GM10847 (cell line): ENCODE measurements around the gene XCL2.

Experiments
- POLR2A ChIP-seq: IDR thresholded peaks from 2 replicates; pipeline ENCODE4 v1.6.1; 2011; ENCODE audit not compliant: insufficient read length; ENCODE audit errors: extremely low read depth

Gene XCL2

GRCh38 chr1:168514455-168514854 lies 29.3 kb downstream of the XCL2 start:
- no peak for TF ChIP-seq POLR2A

- no peak for TF ChIP-seq POLR2A
Measured at GRCh38 chr1:168513656-168514404, 30.0 kb downstream of the XCL2 start.

- no peak for TF ChIP-seq POLR2A
Measured at GRCh38 chr1:168512864-168513595, 30.8 kb downstream of the XCL2 start.

GRCh38 chr1:168509875-168510791 lies 33.7 kb downstream of the XCL2 start:
- no peak for TF ChIP-seq POLR2A

- TF ChIP-seq POLR2A: no peak
Measured at GRCh38 chr1:168509210-168509609, 34.6 kb downstream of the XCL2 start.

GRCh38 chr1:168507828-168508227 lies 36.0 kb downstream of the XCL2 start:
- TF ChIP-seq POLR2A: no peak

GRCh38 chr1:168507231-168507630 lies 36.6 kb downstream of the XCL2 start:
- no peak for TF ChIP-seq POLR2A

GRCh38 chr1:168506204-168506819 lies 37.5 kb downstream of the XCL2 start:
- no peak for TF ChIP-seq POLR2A

GRCh38 chr1:168505006-168505405 lies 38.8 kb downstream of the XCL2 start:
- no peak for TF ChIP-seq POLR2A

- no peak for TF ChIP-seq POLR2A
Measured at GRCh38 chr1:168504064-168504837, 39.5 kb downstream of the XCL2 start.

- TF ChIP-seq POLR2A: no peak
Measured at GRCh38 chr1:168499688-168500049, 44.1 kb downstream of the XCL2 start.

GRCh38 chr1:168498956-168499687 lies 44.7 kb downstream of the XCL2 start:
- no peak for TF ChIP-seq POLR2A

GRCh38 chr1:168498159-168498631 lies 45.6 kb downstream of the XCL2 start:
- no peak for TF ChIP-seq POLR2A
